Astrocyte of the cerebellum (primary cell): ENCODE results near the gene RDX.

Experiments
- DNase-seq: peaks from one replicate; pipeline ENCODE4 v3.0.0-alpha.2; 2011; ENCODE audit warnings: low read depth
- H3K4me3 ChIP-seq: 2 replicates; pipeline ENCODE4 v1.5.1; 2011; ENCODE audit warnings: mild to moderate bottlenecking, low read depth, low read length, moderate library complexity
- in situ Hi-C: cut with HindIII; loops from 2 replicates; pipeline ENCODE4 v1.10.0; 2017; ENCODE audit warnings: low sequenced_read_pairs
- TF ChIP-seq, protein P1 (sequence below): IDR thresholded peaks from 2 replicates; pipeline ENCODE4 v1.5.1; 2012; ENCODE audit warnings: low read length, low read depth, moderate library complexity, mild to moderate bottlenecking; ENCODE audit errors: missing control alignments

The RDX gene

GRCh38 chr11:110305169-110306018 lies 9.0 kb upstream of the RDX start:
- TF ChIP-seq, protein P1, sequence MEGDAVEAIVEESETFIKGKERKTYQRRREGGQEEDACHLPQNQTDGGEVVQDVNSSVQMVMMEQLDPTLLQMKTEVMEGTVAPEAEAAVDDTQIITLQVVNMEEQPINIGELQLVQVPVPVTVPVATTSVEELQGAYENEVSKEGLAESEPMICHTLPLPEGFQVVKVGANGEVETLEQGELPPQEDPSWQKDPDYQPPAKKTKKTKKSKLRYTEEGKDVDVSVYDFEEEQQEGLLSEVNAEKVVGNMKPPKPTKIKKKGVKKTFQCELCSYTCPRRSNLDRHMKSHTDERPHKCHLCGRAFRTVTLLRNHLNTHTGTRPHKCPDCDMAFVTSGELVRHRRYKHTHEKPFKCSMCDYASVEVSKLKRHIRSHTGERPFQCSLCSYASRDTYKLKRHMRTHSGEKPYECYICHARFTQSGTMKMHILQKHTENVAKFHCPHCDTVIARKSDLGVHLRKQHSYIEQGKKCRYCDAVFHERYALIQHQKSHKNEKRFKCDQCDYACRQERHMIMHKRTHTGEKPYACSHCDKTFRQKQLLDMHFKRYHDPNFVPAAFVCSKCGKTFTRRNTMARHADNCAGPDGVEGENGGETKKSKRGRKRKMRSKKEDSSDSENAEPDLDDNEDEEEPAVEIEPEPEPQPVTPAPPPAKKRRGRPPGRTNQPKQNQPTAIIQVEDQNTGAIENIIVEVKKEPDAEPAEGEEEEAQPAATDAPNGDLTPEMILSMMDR, result no peak
- H3K4me3 ChIP-seq, result no peak overlapping the region
- in situ Hi-C loops, result no loop called here
- DNase-seq, result no peak

DNA sequence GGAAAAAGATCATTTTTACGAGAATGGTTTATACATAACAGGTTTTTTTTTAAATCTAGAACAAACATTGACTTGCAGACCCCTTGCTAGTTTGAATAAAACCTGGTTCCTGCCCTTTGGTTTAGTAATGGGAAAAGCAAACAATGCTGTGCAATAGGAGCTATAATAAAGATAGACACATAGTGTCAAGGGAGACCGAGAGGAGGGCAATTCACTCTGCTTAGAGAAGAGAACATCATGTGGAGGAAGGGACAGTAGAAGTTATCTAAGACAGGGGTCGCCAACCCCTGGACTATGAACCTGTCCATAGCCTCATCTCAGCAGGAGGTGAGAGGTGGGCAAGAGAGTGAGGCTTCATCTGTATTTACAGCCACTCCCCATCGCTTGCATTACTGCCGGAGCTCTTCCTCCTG lies 7.0 kb upstream of the RDX start:
- TF ChIP-seq, protein P1, result no peak
- in situ Hi-C loops, result no loop called here
- no peak for DNase-seq
- H3K4me3 ChIP-seq, result no peak overlapping the region

- H3K4me3 ChIP-seq, result no peak overlapping the region
- no peak for DNase-seq
- in situ Hi-C loops, result no loop called here
- TF ChIP-seq, protein P1, result no peak
Measured at GRCh38 chr11:110301577-110301976, 5.2 kb upstream of the RDX start.

GRCh38 chr11:110301032-110301431 lies 4.6 kb upstream of the RDX start:
- no peak overlapping the region for H3K4me3 ChIP-seq
- in situ Hi-C loops, result no loop called here
- no peak for DNase-seq
- TF ChIP-seq, protein P1, result no peak

GRCh38 chr11:110299006-110299785 lies 2.8 kb upstream of the RDX start:
- in situ Hi-C loops, result no loop called here
- no peak for DNase-seq
- TF ChIP-seq, protein P1, result no peak
- no peak overlapping the region for H3K4me3 ChIP-seq

DNA sequence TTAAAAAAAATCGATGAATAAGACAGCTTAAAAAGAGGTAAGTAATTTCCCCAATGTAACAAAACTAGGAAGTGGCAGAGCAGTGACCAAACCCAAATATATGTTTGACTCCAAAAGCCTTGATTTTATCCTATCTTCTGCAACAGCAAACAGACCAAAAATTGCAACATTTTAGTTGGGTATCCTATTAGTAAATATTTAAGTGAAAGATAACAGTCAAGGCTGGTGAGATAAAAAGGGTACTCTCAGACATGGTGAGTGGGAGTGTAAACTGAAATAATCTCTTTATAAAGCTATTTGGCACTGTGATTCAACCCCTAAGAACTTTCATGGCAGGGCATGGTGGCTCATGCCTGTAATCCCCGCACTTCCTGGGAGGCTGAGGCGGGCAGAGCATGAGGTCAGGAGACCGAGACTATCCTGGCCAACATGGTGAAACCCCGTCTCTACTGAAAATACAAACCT lies 1.9 kb upstream of the RDX start:
- in situ Hi-C loops, result no loop called here
- DNase-seq, result no peak
- H3K4me3 ChIP-seq, result no peak overlapping the region
- TF ChIP-seq, protein P1, result no peak
